ENCODE results near the gene OTUD6A.

GRCh38 chrX:70084592-70085240 lies 22.5 kb downstream of the OTUD6A start:
- TF ChIP-seq CTCF (IDR thresholded peaks at IDR 0.05) (no peak), POLR2A (IDR thresholded peaks at IDR 0.05) (no peak)

Data from uterus (tissue), 2 donors.